ENCODE results near the gene CHN2. TPM values are rescaled to one million over a fixed set of nuclear protein-coding genes. Genes with fewer than 3 reads are reported as not detected.

CHN2 gene
- total RNA-seq, 1 experiment from 2014 or later, result 18.8 TPM

DNA sequence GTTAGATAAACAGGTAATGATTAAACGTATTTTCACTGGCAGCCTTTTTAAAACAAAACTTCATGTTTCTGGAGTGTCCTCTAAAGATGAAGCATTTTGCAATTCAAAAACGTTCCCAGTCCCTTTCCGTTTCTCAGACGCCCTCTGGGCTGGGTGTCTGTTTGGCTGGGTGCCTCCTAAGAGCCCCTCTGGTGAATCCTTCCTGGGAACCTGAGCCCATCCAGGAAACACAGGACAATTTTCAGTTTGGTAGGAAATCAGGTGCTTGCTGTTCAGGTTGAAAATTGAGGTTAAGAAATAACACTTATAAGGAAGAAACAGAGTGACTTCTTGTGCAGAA is 76.7 kb downstream of the CHN2 start:
- no peaks in the 10 kb centered on the region for H3K36me3 Mint-ChIP-seq (ENCODE audit: insufficient read depth, unreplicated experiment)
- ChIA-PET POLR2A (no interaction called here), CTCF (no interaction called here)
- no peak for DNase-seq
- no peaks in the 10 kb centered on the region for H3K9me3 ChIP-seq
- no peaks in the 10 kb centered on the region for H3K27me3 Mint-ChIP-seq (ENCODE audit: insufficient read depth, unreplicated experiment)
- no peaks in the 10 kb centered on the region for H3K27me3 ChIP-seq (replicated peaks; ENCODE audit: control insufficient read depth, insufficient read depth, low read length)
- peaks cover 31% of the 10 kb centered on the region for H3K4me1 ChIP-seq
- H3K36me3 ChIP-seq (ENCODE audit: control insufficient read depth, insufficient read depth, low read length), result no peaks in the 10 kb centered on the region
- intact Hi-C loops (cut with micrococcal nuclease; ENCODE audit: unreplicated experiment), result no loop called here
- H3K4me1 Mint-ChIP-seq (ENCODE audit: low read depth, unreplicated experiment), result peaks cover 25% of the 10 kb centered on the region
- H3K4me3 ChIP-seq (ENCODE audit: low read depth, low read length), result no peak overlapping the region
- no peak for TF ChIP-seq CTCF (IDR thresholded peaks at IDR 0.05; ENCODE audit: insufficient read depth in 1 of 2, low read depth in 1 of 2, low read length in 1 of 2, severe bottlenecking in 1 of 2, unreplicated experiment in 1 of 2)
- H3K27ac Mint-ChIP-seq (ENCODE audit: unreplicated experiment), result peak overlapping the region; percentile 50
- no peaks in the 10 kb centered on the region for H3K9me3 Mint-ChIP-seq (ENCODE audit: unreplicated experiment)
- peak overlapping the region; percentile 1 for H3K4me3 Mint-ChIP-seq (ENCODE audit: unreplicated experiment)
- no TSS peak for BruUV-seq (replicated peaks)

- H3K9me3 Mint-ChIP-seq (ENCODE audit: unreplicated experiment), result no peaks in the 10 kb centered on the region
- no peak overlapping the region for H3K27ac Mint-ChIP-seq (ENCODE audit: unreplicated experiment)
- intact Hi-C loops (cut with micrococcal nuclease; ENCODE audit: unreplicated experiment), result no loop called here
- ChIA-PET CTCF (no interaction called here), POLR2A (no interaction called here)
- Histone ChIP-seq H3K9me3 (no peaks in the 10 kb centered on the region), H3K4me1 (peaks cover 31% of the 10 kb centered on the region), H3K4me3 (ENCODE audit: low read depth, low read length) (no peak overlapping the region), H3K36me3 (ENCODE audit: control insufficient read depth, insufficient read depth, low read length) (no peaks in the 10 kb centered on the region), H3K27me3 (replicated peaks; ENCODE audit: control insufficient read depth, insufficient read depth, low read length) (no peaks in the 10 kb centered on the region)
- no peak overlapping the region for H3K4me3 Mint-ChIP-seq (ENCODE audit: unreplicated experiment)
- H3K4me1 Mint-ChIP-seq (ENCODE audit: low read depth, unreplicated experiment), result peaks cover 25% of the 10 kb centered on the region
- no peaks in the 10 kb centered on the region for H3K36me3 Mint-ChIP-seq (ENCODE audit: insufficient read depth, unreplicated experiment)
- DNase-seq, result no peak
- BruUV-seq (replicated peaks), result no TSS peak
- no peak for TF ChIP-seq CTCF (IDR thresholded peaks at IDR 0.05; ENCODE audit: insufficient read depth in 1 of 2, low read depth in 1 of 2, low read length in 1 of 2, severe bottlenecking in 1 of 2, unreplicated experiment in 1 of 2)
- H3K27me3 Mint-ChIP-seq (ENCODE audit: insufficient read depth, unreplicated experiment), result no peaks in the 10 kb centered on the region
Measured at GRCh38 chr7:29272057-29272456, 77.5 kb downstream of the CHN2 start.

DNA sequence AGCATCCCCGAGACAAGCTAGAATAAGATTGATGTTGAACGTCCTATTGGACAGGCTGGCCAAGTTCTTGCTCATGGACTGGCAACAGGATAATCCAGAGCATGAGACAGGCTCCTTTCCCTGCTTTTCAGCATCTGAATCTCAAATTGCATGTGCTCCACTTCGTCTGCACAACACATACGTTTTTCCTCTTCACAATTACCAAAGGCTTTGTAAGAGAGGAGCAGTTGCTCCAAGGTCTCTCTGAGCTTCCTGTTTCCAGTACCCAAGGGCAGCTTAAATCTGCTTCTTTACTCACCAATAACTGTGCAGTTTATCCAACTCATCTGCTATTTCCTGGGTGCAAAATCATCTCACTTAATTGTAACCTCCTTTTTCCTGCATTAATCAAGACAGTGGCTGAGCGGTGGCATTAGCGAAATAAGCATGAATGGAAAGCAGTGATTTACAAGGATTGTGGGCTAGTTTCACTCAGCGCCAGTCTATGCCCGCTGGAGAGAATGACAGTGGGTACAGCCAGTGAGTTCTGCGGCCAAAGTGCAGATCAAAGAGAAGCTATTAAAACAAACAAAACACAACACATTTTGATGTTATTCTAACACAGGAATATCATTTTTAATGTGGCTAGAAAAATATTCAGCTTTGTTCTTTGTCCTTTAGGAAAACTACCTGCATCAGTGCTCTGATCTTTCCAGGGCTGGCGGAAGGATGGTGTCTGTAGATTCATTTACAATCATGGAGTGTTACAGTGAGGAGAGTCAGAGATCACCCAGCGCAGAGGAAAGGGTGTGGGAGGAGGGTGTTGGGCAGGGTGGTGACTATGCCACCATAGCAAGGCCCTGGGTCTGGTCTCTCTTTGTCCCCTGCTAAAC is 79.8 kb downstream of the CHN2 start:
- Histone ChIP-seq H3K9me3 (no peaks in the 10 kb centered on the region), H3K4me1 (peaks cover 30% of the 10 kb centered on the region), H3K4me3 (ENCODE audit: low read depth, low read length) (no peak overlapping the region), H3K27me3 (replicated peaks; ENCODE audit: control insufficient read depth, insufficient read depth, low read length) (no peaks in the 10 kb centered on the region), H3K36me3 (ENCODE audit: control insufficient read depth, insufficient read depth, low read length) (no peaks in the 10 kb centered on the region)
- intact Hi-C loops (cut with micrococcal nuclease; ENCODE audit: unreplicated experiment), result no loop called here
- no peak for DNase-seq
- no peak for TF ChIP-seq CTCF (IDR thresholded peaks at IDR 0.05; ENCODE audit: insufficient read depth in 1 of 2, low read depth in 1 of 2, low read length in 1 of 2, severe bottlenecking in 1 of 2, unreplicated experiment in 1 of 2)
- no peak overlapping the region for H3K4me3 Mint-ChIP-seq (ENCODE audit: unreplicated experiment)
- no TSS peak for BruUV-seq (replicated peaks)
- peaks cover 25% of the 10 kb centered on the region for H3K4me1 Mint-ChIP-seq (ENCODE audit: low read depth, unreplicated experiment)
- no peak overlapping the region for H3K27ac Mint-ChIP-seq (ENCODE audit: unreplicated experiment)
- POLR2A ChIA-PET, result no interaction called here
- CTCF ChIA-PET, result no interaction called here
- no peaks in the 10 kb centered on the region for H3K9me3 Mint-ChIP-seq (ENCODE audit: unreplicated experiment)
- H3K27me3 Mint-ChIP-seq (ENCODE audit: insufficient read depth, unreplicated experiment), result no peaks in the 10 kb centered on the region
- H3K36me3 Mint-ChIP-seq (ENCODE audit: insufficient read depth, unreplicated experiment), result no peaks in the 10 kb centered on the region

All from Caco-2 (cell line).